Activated CD4-positive, CD25-positive, alpha-beta regulatory T cell treated with anti-CD3 and anti-CD28 coated beads, Interleukin-2, amount 50 U/mL, for 72 hours (primary cell): ENCODE data around the gene TBC1D24.
A peak's percentile ranks its signal among the peaks of the same experiment; 100 is the strongest.

Experiments used
- DNase-seq: peaks from one replicate; pipeline ENCODE4 v3.0.0; 2021

TBC1D24 gene

DNA sequence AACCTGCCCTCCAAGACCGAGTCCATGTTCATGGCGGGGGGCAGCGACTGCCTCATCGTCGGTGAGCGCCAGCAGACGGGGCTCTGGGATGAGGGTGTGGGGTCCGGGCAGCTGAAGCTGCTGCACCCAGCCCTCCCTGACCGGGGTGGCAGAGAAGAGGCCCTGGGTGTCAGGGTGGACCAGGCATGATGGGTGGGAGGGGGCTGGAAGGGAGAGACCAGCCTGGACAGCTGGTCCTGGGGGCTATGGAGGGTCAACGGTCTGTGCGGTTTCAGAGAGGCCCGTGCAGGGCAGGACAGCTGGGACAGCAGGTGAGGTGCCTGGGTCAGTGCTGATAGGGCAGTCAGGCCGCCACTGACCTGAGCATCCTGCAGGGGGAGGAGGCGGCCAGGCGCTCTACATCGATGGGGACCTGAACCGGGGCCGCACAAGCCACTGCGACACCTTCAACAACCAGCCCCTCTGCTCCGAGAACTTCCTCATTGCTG lies 25.5 kb downstream of the TBC1D24 start:
- no peak for DNase-seq

DNA sequence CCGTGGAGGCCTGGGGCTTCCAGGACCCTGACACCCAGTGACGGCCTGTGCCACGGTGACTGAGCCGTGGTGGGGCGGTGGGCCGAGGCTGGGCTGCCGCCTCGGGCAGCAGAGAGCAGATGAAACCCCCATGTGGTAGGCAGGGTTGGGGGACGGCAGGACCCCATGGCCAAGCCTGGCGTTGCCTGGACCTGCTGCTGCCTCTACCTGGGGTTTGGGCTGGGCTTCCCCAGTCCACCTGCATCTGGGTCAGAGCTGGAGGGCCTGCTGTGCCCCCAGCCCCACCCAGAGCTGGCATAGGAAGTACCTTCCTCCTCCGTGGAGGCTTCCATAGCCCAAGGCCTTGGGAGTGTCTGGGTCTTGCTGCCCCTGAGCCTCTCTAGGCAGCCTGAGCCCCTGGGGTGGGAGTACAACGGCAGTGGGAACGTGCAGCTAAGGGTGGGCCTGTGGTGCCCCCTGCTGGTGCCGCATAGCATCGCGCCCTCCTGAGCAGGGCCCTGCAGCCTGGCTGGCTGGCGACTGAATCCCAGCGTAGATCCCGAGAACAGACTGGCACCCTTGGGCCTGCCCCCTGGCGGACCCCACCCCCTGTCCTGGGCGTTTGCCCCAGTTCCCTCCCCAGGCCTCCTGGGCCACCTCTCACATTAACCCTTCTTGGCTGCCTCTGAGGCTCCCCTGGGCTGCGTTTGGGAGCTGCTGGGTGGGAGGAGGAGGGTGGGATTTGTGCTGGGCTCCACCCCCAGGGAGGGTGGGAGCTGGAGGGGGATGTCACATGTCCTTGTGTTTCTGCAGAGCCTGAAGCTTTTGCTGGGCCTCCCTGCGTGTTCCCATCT lies 26.2 kb downstream of the TBC1D24 start:
- peak; percentile 83 for DNase-seq

DNA sequence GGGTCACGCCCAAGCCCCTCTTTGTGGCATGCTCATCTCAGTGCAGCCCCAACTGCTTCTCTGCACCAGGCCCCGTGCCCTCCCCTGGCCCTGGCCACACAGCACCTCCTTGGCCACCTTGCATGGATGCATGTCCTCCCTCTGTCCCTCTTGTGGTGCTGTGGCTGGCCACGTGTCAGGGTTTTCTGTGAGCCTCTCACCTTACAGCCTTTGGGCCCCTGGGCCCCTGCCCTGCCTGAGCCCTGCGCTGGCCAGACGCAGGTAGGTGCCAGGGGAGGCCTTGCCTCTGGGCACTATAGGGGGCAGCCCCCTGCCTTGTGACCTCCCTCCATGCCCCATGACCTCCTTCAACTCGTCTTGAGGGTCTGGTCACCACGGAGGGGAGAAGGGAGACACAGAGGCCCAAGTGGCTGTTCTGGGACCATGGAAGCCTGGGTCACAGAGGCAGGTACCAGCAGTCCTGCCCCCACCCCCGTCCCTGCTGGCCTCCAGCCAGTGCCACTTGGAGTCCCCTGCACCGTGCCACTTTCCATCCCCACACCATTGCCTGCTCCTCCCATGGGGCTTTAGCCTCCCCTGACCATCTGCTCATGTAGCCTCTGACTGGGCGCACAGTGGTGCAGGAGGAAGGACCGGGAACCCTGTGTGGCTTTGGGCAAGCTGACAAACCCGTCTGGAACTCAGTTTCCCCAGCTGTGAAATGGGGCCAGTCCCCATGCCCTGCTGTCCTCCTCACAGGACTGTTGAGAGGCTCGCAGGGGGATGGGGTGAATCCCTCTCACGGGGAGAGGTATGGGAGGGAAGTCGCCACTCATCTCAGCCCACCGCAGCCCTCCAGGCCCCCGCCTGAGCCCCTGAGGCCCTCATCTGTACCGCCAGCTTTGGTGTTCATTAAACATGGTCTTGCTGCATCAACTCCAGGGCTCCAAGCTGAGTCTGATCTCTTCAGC lies 27.3 kb downstream of the TBC1D24 start:
- DNase-seq = no peak

DNA sequence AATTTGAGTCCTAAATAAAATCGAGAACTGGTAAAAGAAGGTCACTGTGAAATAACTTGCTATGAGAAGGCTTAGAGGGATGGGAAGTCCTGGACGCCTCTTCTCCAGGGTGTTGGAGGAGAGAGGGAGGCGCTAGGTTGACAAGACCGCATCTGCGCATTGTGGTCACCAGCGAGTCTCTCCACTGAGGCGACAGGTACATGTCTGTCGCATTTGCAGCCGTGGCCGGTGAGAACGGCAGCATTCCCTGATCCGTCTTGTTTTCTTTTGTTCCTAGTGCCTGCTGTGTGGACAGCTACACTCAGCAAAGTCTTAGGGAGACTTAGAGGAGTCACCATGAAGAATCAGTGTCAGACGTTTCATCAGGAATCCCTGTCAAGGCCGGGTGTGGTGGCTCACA lies 30.8 kb downstream of the TBC1D24 start:
- DNase-seq = no peak

DNA sequence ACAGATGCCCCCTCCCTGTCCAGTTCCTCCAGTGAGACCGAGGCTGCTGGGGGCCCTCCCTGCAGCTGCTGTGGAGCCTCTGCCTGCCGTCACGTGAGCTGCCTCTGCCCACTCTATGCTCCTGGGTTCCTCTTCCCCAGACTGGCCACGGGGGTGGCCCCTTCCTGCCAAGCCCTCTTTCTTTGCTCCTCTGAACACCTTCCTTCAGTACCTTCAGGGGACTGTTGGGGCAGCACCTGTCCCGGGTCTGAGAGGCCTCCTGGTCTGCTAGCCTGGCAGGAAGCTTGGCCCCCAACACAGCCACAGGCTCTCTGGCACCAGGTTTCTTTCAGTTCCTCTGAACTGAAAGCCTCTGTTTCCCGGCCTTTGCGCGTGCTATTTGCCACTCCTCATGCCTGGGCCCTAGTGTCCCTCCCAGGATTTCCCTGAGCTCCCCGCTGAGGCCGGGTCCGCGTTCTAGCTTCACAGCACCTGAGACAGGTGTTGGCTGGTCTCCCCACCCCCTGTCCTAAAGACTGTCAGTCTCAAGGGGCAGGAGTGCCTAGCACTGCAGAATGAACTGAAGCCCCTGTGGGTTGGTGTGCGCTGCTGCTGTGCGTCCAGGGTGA lies 32.2 kb downstream of the TBC1D24 start:
- no peak for DNase-seq

DNA sequence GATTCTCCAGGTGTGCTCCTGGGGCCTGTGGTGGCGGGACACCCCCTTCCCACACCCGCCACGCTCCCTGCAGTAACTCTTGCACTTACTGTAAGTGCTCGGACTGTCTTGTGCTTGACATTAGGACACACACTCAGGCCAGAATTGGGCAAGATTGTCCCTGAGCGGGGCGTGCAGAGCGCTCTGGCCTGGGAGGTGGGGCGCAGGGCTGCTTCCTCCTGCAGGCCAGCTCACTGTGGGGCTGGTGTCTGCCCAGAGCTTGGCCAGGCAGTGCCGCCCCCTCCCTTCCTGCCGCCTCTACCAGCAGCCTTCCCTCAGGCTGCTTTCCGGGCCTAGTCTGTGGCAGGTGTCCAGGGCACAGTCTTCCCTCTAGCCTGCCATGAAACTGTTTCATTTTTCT lies 32.7 kb downstream of the TBC1D24 start:
- DNase-seq = no peak

DNA sequence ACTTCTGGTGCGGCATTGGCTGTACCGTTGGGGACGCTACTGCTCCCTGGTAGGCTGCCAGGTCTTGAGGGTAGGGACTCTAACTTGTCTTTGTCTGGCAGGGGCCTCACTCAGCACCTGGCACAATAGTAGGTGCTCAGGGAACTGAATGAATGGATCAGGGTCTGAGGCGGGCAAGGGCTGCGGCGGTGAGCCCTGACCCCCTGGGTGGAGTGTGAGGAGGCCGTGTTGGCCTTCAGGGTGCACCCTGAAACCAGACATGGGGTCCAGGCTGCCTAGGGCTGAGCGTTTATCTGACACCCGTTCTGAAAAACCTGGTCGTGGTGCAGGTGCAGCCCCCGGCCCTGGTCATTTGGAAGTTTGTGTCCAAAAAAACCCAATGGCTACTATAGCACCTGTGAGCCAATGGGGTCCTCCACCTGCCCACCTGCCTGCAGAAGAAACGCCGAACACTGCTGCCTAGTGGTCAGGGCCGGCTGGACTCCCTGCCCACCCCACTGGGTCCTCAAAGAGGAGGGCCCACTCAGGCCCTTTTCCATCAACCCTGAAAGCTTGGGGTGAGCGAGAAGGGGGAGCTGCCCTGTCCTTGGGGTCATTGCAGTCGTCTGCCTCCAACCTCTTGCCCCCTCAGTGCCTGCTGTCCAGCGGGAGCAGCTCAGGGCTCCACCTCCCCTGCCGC lies 33.9 kb downstream of the TBC1D24 start:
- DNase-seq = no peak

DNA sequence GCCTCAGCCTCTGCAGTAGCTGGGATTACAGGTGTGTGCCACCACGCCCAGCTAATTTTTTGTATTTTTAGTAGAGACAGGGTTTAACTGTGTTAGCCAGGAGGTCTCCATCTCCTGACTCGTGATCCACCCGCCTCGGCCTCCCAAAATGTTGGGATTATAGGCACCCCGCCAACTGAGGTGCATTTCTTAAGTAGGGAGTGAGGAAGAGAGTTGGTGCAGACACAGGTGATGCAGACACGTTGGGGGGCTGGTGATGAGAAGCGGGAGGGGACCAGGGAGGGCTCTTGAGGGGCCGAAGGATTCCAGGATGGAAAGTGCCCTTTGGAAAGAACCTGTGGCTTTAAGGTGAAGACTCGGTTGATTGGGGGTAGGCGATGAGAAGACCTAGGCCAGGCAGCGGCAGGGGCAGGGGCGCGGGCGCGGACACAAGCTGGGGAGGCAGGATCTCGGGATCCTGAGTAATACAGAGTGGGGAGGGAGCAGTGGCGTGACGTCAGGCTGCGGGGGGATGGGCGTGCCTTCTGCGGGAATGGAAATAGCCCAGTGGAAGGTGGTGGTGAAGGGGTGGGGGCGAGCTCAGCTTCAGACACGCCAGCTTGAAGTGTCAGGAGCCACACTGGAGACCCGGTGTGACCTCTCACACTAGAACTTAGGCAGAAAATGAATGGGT lies 36.3 kb downstream of the TBC1D24 start:
- no peak for DNase-seq

DNA sequence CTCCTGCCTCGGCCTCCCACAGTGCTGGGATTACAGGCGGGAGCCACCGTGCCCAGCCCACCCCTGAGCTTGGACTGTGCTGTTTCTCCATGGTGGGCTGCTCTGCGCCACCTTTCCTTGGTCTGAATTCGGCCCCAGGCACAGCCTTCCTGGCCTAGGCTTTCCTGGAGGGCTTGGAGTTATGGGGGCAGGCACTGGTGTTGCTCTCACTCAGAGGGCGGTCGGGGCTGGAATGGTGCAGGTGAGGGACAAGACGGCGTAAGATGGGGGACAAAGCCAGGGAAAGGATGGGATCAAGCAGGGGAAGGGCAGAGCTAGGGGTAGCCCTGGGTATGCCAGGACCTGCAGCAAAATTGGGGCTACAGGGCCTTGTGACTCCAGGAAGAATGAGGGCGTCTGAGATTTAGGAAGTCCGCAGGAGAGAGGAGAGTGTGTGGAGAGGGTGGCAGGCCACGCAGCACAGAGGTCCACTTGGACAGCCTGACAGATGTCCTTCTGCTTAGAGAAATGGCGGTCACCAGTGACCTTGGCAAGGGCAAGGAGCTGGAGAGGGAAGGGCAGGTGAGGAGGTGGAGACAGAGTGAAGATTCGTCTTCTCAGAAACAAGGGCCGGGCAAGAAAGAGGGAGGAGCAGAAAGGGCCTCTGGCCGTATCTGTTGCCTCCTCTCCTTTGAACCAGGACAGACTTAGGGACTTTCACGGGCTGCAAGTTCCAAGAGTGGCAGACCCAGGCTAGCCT lies 37.2 kb downstream of the TBC1D24 start:
- no peak for DNase-seq

DNA sequence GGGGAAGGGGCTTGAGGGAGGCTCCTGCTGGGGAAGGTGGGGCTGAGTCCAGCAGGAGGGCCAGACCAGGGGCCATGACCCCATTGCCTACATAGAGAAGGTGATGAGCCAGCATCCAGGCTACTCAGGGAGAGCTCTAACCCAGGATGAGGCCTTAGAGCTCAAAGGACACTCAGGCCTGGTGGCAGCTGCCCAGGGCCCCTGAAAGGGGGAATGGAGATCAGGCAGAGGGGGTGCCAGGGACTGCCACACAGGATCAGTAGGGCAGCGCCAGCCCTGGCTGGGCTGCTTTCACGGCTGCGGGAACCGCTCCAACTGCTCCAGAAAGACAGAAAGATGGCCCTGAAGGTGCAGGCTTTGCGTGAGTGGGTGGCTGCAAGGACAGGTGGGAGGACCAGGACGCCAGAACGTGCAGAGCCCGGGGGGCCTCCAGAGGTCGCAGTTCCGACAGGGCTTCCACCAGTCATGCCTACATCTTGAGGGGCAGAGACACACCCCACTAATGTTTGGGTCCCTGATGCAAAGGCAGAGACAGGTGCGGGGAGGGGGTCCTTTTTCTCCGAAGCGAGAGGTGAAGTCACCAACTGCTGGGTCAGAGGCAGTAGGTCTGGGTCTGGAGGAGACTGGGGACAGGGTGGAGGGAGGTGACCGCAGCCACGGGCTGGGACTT lies 37.9 kb downstream of the TBC1D24 start:
- no peak for DNase-seq

DNA sequence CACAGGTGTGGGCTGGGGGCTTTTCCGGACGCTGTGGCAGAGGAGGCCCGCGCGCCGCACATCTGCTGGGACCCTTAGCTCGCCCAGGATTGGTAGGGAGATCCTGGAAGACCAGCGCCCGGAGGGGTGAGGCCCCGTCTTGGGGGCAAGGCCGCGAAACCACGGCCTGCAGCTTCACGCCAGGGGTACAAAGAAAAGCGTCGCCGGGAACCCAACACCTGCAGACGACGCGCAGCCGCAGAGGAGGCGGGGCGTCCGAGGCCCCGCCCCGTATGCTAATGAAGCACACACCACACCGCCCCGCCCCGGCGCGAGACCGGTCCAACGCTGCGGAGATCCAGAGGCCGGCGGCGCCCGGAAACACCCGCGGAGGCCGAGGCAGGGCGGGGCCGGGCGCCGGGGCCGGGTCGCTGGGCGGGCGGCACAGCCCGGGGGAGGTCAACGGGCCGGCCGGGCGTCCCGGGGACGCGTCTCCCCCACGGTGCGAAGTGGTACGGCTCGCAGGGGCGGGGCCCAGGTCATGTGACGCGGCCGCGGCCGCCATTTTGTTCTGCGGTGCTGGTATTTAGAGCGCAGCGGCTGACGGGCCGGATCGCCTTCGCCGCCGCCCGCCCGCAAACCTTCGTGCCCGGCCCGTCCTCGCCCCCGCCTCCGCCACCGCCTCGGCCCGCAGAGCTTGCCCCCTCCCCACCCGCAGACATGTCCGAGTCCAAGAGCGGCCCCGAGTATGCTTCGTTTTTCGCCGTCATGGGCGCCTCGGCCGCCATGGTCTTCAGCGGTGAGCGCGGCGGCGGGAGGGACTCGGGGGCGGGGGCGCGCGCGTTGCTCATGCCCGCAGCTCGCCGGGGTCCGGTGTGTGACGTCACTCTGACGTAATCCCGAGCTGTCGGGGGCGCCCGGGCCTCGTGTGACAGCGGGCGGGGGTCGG lies 38.7 kb downstream of the TBC1D24 start, which contains the start of gene ATP6V0C:
ATP6V0C (plus strand) TSS at position 548 of the 928 bp plus-strand sequence; CDS start at position 700, 152 bp downstream.
- peak; percentile 91 for DNase-seq

DNA sequence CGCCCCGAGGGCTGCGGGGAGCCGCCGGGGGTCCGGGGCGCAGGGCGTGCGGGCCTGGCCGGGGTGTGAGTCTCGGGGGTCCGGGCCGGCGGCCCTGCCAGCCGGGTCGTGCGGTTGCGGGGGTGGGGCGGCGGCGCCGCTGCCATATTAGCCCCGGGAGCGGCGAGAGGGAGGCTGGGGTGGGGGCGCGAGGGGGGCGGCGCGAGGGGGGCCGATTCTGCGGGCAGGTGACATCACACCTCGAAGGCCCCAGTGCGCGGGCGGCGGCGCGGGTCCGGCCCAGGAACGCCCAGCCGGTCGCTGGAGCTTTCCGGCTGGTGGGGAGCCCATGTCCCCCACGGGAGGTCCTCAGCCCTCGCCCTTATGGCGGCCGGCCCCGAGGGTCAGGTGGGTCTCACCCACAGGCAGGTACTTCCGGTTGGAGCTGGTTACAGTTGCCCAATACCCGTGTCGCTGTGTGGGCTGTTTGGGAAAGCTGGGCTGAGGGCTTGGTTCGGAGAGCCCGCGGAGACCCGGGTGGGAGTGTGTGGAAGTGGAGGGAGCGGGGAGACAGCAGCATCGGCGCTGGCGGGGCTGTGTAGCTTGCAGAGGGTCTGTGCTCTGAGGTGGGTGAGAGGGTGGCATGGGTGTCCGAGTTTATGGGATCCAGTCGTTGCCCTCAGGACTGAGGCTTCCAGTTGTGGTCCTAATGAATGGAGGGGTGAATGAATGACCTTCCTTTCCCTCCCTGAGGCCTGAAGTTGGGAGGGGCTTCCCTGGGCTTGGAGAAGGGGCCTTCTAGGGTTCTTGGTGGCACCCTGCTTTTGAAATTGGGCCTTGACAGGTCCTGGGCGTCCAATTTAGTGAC lies 39.6 kb downstream of the TBC1D24 start:
- peak; percentile 51 for DNase-seq

DNA sequence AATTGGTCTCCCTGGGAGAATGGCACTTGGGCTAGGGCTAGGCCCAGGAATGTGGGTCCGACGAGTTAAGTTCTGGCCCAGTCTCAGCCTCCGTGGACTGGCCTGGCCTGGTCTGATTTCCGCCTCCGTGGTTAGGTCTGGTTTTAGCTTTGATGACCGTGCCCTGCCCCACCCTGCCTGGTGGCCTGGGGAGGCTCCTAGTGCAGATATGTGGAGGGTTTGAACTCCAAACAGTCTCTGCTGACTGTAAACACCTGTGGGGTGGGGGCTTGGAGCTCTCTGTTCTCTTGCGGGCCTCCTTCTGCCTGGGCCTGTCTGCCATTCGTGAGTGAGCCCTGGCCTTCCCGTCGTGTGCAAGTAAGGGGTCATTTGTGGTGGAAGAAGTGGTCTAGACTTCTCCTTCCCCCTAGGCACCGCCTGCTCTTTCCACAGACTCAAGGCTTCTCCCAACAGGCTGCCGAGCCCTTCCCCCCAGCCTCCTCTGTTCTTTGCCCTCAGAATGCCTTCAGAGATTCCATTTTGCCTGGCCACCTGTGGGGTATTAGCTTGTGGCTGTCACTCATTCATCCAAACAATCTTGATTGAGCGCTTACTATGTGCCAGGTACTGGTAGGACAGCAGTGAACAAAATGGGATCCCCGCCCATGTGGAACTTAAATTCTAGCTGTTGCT lies 40.4 kb downstream of the TBC1D24 start:
- DNase-seq = no peak

DNA sequence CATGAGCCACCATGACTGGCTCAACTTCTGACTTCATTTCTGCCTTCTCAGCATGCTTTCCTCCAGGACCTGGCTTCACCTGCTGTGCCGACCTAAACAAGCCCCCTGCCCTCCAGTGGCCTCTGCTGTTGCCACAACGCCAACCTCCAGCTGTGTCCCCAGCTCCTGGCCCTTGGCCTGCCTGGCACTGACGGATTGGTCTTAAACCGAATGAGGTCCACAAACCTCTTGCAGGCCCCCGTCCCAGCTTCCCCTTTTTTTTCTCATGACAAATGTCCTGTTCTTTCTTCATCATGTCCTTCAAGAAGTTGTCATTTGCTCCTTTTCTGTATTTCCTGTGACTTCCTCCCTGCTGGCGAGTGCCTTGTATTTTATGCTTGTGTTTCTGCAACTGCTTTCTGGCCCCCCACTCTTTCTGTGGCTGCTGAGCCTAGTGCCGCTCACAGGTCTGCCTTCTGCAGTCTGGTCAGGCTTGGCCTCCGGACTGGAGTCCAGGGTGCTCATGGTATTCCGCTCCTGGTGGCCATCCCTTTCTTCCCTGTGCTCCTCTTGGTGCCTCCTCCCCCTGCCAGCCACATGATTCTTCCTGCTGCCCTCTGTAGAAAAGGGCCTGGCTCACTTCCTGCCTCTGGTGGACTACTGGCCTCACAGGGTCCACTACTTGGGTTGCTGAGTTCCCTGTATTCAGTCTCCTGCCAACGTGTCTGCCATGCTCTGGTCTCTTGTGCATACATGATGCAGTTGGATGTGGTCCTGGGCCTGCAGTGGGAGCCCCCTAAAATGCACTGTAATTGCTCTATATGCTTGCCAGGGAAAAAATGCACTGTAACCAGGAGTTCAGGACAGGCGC lies 41.7 kb downstream of the TBC1D24 start:
- DNase-seq = no peak

DNA sequence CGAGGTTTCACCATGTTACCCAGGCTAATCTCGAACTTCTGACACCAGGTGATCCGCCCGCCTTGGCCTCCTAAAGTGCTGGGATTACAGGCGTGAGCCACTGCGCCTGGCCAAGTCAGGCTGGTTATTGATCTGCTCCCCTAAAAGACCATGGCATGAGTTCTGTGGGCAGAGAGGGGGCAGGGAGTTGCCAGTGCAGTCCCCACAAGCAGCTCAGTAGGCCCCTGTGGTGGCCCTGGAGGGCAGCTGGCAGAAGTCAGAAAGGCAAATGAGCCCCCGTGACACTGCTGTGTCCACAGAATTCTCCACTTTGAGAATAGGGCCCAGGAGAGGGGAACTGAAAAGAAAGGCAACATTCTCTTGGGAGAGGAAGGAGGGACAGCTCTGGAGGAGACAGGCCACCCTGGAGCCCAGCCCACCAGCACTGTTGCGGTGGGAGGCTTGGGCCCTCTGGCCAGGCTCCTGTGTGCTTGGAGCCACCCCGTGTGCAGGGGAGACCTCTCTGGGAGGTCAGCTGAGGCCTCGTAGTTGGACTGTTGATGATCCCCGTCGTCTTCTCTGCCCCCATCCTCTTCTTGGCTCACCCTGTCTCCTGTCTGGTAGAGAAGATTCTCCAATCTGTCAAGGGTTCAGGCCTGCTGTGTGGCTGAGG lies 43.2 kb downstream of the TBC1D24 start:
- no peak for DNase-seq
